Loucy (cell line): ENCODE data around the gene SH2D4B.

Source experiments
- EZH2phosphoT487 ChIP-seq: fragments of 200-600 bp; IDR thresholded peaks from 2 replicates; pipeline ENCODE4 v1.6.1; 2018; ENCODE audit warnings: antibody characterized with exemption, mild to moderate bottlenecking, moderate library complexity, borderline replicate concordance
- TF ChIP-seq, protein P1 (sequence below): fragments of 200-600 bp; sonication (generic); conservative IDR thresholded peaks from 2 replicates; pipeline ENCODE4 v1.5.1; 2014; ENCODE audit warnings: mild to moderate bottlenecking, antibody characterized with exemption, low read length

DNA sequence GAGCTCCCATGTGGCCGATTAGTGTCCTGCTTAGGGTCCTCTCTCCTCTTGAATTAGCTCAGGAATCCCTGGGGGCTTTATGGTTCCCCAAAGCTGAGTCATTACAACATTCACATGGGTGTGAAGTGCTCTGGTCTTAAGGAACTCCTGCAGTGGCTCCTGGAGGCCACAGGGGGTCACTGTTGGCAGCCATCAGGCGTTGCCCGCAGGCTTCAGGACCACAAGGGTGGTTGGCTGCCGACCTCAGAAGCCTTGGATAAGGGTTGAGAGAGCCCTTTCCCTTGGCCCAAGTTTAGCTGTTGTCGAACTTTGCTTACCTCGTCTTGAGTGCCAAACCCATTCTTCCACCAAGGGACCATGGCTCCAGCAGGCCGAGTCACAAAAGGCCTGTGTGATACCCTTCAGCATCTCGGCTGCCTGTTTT is 61.7 kb downstream of the SH2D4B start:
- TF ChIP-seq, protein P1, sequence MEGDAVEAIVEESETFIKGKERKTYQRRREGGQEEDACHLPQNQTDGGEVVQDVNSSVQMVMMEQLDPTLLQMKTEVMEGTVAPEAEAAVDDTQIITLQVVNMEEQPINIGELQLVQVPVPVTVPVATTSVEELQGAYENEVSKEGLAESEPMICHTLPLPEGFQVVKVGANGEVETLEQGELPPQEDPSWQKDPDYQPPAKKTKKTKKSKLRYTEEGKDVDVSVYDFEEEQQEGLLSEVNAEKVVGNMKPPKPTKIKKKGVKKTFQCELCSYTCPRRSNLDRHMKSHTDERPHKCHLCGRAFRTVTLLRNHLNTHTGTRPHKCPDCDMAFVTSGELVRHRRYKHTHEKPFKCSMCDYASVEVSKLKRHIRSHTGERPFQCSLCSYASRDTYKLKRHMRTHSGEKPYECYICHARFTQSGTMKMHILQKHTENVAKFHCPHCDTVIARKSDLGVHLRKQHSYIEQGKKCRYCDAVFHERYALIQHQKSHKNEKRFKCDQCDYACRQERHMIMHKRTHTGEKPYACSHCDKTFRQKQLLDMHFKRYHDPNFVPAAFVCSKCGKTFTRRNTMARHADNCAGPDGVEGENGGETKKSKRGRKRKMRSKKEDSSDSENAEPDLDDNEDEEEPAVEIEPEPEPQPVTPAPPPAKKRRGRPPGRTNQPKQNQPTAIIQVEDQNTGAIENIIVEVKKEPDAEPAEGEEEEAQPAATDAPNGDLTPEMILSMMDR: peak; percentile 94
- no peak for TF ChIP-seq EZH2phosphoT487
